ENCODE results near the gene ACTR1A. TPM values are rescaled to one million over a fixed set of nuclear protein-coding genes. Genes with fewer than 3 reads are reported as not detected.
A peak's percentile ranks its signal among the peaks of the same experiment; 100 is the strongest.

ACTR1A gene
- 10 to 100 TPM; 50.7 to 57.4 TPM for total RNA-seq
- 10 to 100 TPM; 45.9 to 60.7 (median 55.4) TPM for polyA plus RNA-seq
- total RNA-seq = 55.9 to 96.8 (median 91.8) reads per million in 6 experiments

DNA sequence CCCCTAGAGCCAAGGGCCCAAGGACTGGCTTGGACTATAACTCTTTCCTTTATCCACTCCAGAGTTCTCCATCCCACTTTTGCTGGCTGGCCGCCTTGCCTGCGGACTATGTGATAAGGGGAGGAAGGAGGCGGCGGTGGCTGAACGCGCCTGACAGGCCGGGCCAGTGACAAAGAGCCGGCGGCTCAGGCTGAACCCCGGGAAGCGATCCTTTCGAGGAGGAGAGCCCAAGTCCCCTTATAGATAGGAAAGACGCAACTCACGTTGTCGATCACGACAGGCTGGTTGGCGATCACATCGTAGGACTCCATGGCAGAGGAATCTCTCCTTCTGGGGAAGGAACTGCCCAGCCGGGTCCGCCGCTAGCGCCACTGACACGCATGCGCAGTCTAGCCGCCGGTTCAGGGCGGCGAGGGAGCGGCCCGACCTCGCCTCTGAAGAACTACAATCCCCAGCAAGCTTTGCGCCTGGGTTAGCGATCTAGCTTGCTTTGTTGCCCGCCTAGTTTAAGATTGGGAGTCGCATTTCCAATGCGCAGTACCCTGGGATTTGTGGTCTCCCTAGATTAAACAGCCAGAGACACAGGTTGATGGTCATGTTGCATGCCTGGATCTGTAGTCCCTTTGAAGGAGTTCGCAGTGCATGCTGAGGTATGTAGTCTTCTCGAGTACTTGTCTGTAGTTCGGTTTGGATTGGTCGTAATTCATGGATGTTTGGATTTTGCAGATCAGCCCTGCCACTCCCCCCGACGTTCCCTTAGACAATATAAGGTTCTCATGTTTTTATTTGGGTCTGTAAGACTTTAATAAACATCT lies at the start of gene ACTR1A:
Gene ACTR1A (minus strand): TSS at position 376 of the 815 bp plus-strand sequence. CDS start 65 bp downstream, at position 311.
- H3K36me3 Mint-ChIP-seq = peaks cover 0 to 22% (median 0%) of the 10 kb centered on the region in 3 donors
- H3K4me1 Mint-ChIP-seq = peaks cover 22 to 45% (median 43%) of the 10 kb centered on the region in 4 donors
- peak within 1 kb of the TSS in 4 of 10 donors; percentile 63 to 93 (median 88) for H3K27ac Mint-ChIP-seq
- ATAC-seq (peak; percentile 62 to 64), DNase-seq (peak; percentile 91 to 100 (median 94))
- no peaks in the 10 kb centered on the region for H3K9me3 Mint-ChIP-seq
- no peak within 1 kb of the TSS for H3K4me3 Mint-ChIP-seq
- no peaks in the 10 kb centered on the region for H3K27me3 Mint-ChIP-seq
- POLR2A ChIA-PET = interaction anchor here (0.5 to 3.9 kb wide), 14 partner anchors 42 to 352 kb away, joined by 3 to 43 read pairs (median 4); partner anchors contain the start of genes BORCS7, C10orf95, CUEDC2 and FBXL15

DNA sequence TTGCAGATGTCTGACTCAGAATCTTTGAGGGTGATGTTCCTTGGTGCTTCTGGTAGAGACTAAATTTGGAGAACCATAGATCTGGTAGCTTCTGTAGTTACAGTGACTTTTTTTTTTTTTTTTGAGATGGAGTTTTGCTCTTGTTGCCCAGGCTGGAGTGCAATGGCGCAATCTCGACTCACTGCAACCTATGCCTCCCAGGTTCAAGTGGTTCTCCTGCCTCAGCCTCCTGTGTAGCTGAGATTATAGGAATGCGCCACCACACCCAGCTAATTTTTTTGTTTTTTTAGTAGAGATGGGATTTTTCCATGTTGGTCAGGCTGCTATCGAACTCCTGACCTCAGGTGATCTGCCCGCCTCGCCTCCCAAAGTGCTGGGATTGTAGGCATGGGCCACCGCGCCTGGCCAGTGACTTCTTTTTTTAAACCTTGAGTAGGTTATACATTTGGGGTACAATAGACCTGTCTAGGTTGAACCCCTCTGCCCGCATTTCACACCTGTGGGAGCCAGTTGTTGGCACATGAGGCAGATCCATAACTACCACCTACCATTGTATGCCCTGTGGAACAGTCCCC lies 48.2 kb upstream of the ACTR1A start:
- Mint-ChIP-seq H3K4me3 (no peak overlapping the region), H3K27ac (no peak overlapping the region), H3K27me3 (no peaks in the 10 kb centered on the region), H3K36me3 (peaks cover 0 to 42% (median 25%) of the 10 kb centered on the region in 3 donors), H3K9me3 (no peaks in the 10 kb centered on the region), H3K4me1 (peaks cover 1 to 13% (median 7%) of the 10 kb centered on the region in 4 donors)
- DNase-seq = no peak
- POLR2A ChIA-PET = no interaction called here
- no peak for ATAC-seq

DNA sequence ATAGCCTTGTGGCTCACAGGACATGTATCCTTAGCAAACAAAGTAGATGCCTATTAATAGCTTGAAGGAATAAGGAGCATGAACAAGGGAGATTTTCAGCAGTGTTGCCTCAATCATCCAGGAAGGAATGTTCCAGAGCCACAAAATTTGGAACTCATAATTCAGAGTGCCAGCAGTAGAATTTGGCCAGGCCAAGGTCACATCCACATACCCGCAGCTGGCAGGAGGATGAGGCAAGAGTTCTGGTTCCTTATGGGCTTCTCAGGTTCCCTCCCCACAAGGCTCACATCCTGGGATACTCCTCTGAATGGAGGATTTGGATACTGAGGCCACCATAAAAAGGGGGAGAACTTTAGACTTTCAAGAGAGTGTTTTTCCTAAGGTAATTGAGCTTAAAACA lies 47.0 kb upstream of the ACTR1A start:
- H3K4me3 Mint-ChIP-seq = no peak overlapping the region
- POLR2A ChIA-PET = no interaction called here
- peaks cover 0 to 44% (median 24%) of the 10 kb centered on the region in 3 donors for H3K36me3 Mint-ChIP-seq
- H3K27me3 Mint-ChIP-seq = no peaks in the 10 kb centered on the region
- H3K9me3 Mint-ChIP-seq = no peaks in the 10 kb centered on the region
- no peak for DNase-seq
- no peak overlapping the region for H3K27ac Mint-ChIP-seq
- H3K4me1 Mint-ChIP-seq = peaks cover 0 to 13% (median 6%) of the 10 kb centered on the region in 4 donors
- ATAC-seq = no peak

DNA sequence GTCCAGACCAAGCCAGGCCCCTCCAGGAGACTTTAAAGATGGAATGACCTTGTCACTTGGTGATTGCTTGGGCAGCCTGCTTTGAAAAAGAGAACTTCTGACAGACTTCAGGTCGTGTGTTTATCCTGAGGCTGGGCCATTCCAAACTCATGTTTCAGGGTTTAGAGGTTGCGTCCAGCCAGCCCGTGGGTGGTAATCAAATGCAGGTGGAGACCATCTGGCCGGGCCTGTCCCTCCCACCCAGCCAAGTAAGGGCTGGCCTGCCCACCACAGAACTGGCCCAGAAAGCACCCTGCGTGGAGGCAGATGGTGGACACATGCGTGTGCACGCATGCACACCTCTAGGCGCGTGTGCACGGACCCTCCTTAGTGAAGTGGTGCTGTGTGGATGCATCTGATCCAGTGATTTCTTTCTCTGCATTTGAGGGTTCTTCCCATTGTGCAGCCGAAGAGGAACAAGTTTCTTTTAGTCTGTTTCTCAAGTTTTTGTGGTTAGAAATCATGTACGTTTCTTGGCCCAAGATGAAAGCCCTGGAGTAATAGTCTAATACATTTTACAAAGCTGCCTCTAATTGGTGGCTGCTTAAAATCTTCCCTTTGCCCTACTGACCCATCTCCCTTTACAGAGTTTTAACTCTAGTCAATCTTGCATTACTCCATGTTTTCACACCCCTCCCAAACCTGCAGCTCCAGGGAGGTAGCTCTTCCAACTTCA lies 44.3 kb upstream of the ACTR1A start:
- H3K4me3 Mint-ChIP-seq = no peak overlapping the region
- H3K9me3 Mint-ChIP-seq = no peaks in the 10 kb centered on the region
- H3K36me3 Mint-ChIP-seq = peaks cover 0 to 36% (median 19%) of the 10 kb centered on the region in 3 donors
- no peaks in the 10 kb centered on the region for H3K27me3 Mint-ChIP-seq
- peak overlapping the region in 2 of 10 donors; percentile 12 to 91 for H3K27ac Mint-ChIP-seq
- DNase-seq (no peak), ATAC-seq (no peak)
- POLR2A ChIA-PET = no interaction called here
- peaks cover 2 to 15% (median 9%) of the 10 kb centered on the region in 4 donors for H3K4me1 Mint-ChIP-seq

DNA sequence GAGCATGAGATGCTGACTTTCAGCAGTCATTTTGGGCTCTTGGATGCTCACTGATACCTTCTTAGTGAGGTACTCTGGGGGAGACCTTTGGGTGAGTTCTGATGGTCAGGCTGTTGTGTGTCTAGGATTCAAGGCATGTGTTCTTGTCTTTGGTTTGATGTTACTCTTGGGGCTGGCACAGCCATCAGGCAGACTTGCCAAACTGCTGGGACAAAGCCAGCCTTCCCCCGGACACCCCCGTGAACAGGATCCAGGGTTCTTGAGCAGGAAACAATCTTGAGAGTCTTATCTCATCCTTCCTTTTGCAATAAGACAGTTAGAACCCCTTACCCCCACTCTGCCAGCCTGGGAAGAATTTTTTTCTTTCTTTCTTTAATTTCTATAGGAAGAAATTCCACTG lies 43.5 kb upstream of the ACTR1A start:
- ATAC-seq = no peak
- POLR2A ChIA-PET = interaction anchor here (0.6 kb wide), 1 partner anchor 19 kb away, joined by 4 read pairs; no protein-coding TSS in a partner anchor
- H3K4me3 Mint-ChIP-seq = no peak overlapping the region
- no peak overlapping the region for H3K27ac Mint-ChIP-seq
- no peaks in the 10 kb centered on the region for H3K9me3 Mint-ChIP-seq
- no peaks in the 10 kb centered on the region for H3K27me3 Mint-ChIP-seq
- peaks cover 0 to 32% (median 15%) of the 10 kb centered on the region in 3 donors for H3K36me3 Mint-ChIP-seq
- peaks cover 2 to 15% (median 10%) of the 10 kb centered on the region in 4 donors for H3K4me1 Mint-ChIP-seq
- no peak for DNase-seq

DNA sequence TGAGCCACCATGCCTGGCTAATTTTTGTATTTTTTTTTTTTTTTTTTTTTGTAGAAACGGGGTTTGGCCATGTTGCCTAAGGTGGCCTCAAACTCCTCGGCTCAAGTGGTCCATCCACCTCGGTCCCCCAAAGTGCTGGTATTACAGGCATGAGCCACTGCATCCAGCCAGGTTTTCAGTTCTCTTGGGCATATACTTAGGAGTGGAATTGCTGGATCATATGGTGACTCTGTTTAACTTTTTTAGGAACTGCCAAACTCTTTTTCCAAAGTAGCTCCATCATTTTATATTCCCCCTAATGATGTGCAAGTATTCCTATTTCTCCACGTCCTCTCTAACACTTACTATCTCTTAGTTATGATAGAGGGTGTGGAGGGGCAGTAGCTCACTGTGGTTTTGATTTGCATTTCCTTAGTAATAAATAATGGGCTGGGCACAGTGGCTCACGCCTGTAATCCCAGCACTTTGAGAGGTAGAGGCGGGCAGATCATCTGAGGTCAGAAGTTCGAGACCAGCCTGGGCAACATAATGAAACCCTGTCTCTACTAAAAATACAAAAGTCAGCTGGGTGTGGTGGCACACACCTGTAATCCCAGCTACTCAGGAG lies 42.9 kb upstream of the ACTR1A start:
- no peaks in the 10 kb centered on the region for H3K9me3 Mint-ChIP-seq
- peaks cover 0 to 26% (median 12%) of the 10 kb centered on the region in 3 donors for H3K36me3 Mint-ChIP-seq
- no peak overlapping the region for H3K4me3 Mint-ChIP-seq
- ATAC-seq (no peak), DNase-seq (no peak)
- H3K27ac Mint-ChIP-seq = peak overlapping the region in 2 of 10 donors; percentile 29 to 53
- H3K4me1 Mint-ChIP-seq = peaks cover 2 to 15% (median 9%) of the 10 kb centered on the region in 4 donors
- POLR2A ChIA-PET = interaction anchor here (0.6 kb wide), 1 partner anchor 18 kb away, joined by 4 read pairs; no protein-coding TSS in a partner anchor
- H3K27me3 Mint-ChIP-seq = no peaks in the 10 kb centered on the region

DNA sequence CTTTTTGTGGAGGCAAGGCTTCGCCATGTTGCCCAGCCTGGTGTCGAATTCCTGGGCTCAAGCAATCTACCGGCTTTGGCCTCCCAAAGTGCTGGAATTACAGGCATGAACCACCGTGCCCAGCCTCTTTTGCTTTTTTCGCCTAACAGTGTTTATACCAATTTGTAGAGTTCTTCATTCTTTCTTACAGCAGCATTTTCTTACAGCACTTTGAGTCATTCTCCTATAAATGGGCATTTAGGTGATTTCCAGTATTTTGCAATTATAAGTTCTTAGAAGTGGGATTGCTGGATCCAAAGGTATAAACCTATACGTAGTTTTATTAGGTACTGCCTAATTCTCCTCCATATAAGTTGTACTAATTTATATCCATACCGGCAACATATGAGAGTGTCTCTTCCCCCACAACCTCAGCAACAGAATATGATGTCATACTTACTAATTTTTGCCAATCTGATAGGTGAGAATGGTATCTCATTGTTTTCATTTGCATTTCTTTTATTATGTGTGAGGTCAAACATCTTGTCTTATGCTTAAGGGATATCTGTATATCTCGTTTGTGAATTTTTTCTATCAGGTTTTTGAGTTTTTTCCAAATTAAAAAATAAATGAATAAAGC lies 40.4 kb upstream of the ACTR1A start:
- Mint-ChIP-seq H3K27ac (no peak overlapping the region), H3K27me3 (no peaks in the 10 kb centered on the region), H3K4me3 (no peak overlapping the region), H3K4me1 (peaks cover 9 to 18% (median 10%) of the 10 kb centered on the region in 4 donors), H3K36me3 (peaks cover 0 to 14% (median 4%) of the 10 kb centered on the region in 3 donors), H3K9me3 (no peaks in the 10 kb centered on the region)
- DNase-seq (no peak), ATAC-seq (no peak)
- POLR2A ChIA-PET = no interaction called here

DNA sequence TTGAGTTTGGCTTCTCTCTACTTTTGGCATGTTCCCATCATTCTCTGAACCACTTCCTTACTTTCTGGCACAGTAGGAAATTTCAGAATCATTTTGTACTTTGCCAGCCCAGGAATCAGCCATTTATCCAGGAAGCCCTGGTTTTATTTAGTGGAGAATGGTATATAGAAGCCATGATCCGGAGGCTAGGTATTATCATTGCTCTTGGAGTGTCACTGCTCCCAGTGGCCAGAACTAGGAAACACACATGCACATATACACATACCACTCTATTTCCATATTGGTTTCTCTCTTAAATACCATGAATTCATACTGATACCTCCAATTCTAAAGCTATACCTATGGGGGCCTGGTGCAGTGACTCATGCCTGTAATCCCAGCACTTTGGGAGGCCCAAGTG lies 37.5 kb upstream of the ACTR1A start:
- Mint-ChIP-seq H3K36me3 (peaks cover 0 to 22% (median 0%) of the 10 kb centered on the region in 3 donors), H3K9me3 (no peaks in the 10 kb centered on the region), H3K4me1 (peaks cover 3 to 18% (median 12%) of the 10 kb centered on the region in 4 donors), H3K4me3 (no peak overlapping the region), H3K27ac (no peak overlapping the region), H3K27me3 (no peaks in the 10 kb centered on the region)
- DNase-seq = no peak
- peak in 1 of 2 donors; percentile 48 for ATAC-seq
- POLR2A ChIA-PET = no interaction called here

DNA sequence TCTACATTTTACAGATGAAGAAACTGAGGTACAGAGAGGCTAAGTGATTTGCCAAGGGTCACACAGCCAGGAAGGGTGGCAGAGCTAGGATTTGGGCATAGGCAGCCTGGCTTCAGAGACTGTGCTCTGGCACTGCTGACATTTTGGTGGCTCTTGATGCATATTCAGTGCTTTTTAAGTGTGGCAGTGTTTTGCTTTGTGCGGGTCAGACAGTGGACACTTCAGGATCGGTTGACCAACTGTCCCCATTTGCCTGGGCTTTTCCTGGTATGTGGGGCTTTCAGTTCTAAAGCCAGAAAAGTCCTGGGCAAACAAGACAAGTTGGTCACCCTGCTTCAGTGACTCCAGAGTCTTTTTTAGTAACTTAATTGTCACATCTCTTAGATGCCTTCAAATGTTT lies 36.3 kb upstream of the ACTR1A start:
- Mint-ChIP-seq H3K27ac (peak overlapping the region in 1 of 10 donors; percentile 22), H3K27me3 (no peaks in the 10 kb centered on the region), H3K36me3 (peaks cover 0 to 25% (median 0%) of the 10 kb centered on the region in 3 donors), H3K4me3 (no peak overlapping the region), H3K4me1 (peaks cover 5 to 18% (median 13%) of the 10 kb centered on the region in 4 donors), H3K9me3 (no peaks in the 10 kb centered on the region)
- DNase-seq = no peak
- no peak for ATAC-seq
- POLR2A ChIA-PET = no interaction called here

DNA sequence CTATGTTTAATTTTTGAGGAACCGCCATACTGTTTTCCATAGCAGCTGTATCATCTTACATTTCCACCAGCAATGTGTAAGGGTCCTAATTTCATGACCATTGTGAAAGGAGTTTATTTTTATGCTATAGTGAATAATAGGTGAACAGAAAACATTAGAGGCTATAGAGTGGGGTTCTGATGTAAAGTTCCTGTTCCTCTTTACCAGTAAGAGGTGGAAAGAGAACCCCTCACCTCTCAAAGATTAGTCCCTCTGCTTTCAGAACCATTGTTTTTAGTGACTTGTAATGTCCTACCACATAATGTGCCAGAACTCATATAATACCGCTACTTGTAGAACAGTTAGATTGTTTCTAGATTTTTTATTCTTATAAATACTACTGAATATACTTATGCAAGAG lies 35.4 kb upstream of the ACTR1A start:
- Mint-ChIP-seq H3K4me1 (peaks cover 5 to 18% (median 11%) of the 10 kb centered on the region in 4 donors), H3K27me3 (no peaks in the 10 kb centered on the region), H3K27ac (peak overlapping the region in 1 of 10 donors; percentile 15), H3K36me3 (peaks cover 0 to 25% (median 0%) of the 10 kb centered on the region in 3 donors), H3K9me3 (no peaks in the 10 kb centered on the region), H3K4me3 (no peak overlapping the region)
- POLR2A ChIA-PET = no interaction called here
- no peak for ATAC-seq
- no peak for DNase-seq

DNA sequence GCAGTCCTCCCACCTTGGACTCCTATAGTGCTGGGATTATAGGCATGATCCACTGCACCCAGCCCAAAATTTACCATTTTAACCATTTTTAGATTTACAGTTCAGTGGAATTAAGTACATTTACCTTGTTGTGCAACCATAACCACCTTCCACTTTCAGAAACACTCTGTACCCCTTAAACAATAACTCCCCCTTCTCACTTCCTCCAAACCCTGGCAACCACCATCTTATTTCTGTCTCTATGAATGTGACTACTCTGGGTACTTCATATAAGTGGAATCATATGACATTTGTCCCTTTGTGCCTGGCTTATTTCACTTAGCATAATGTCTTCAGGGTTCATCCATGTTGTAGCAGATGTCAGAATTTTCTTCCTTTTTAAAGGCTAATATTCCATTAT lies 34.9 kb upstream of the ACTR1A start:
- Mint-ChIP-seq H3K4me1 (peaks cover 6 to 18% (median 8%) of the 10 kb centered on the region in 4 donors), H3K27me3 (no peaks in the 10 kb centered on the region), H3K27ac (no peak overlapping the region), H3K36me3 (peaks cover 0 to 24% (median 0%) of the 10 kb centered on the region in 3 donors), H3K9me3 (no peaks in the 10 kb centered on the region), H3K4me3 (no peak overlapping the region)
- POLR2A ChIA-PET = no interaction called here
- no peak for ATAC-seq
- no peak for DNase-seq
